ENCODE results near the gene ACAP2.

The ACAP2 gene

DNA sequence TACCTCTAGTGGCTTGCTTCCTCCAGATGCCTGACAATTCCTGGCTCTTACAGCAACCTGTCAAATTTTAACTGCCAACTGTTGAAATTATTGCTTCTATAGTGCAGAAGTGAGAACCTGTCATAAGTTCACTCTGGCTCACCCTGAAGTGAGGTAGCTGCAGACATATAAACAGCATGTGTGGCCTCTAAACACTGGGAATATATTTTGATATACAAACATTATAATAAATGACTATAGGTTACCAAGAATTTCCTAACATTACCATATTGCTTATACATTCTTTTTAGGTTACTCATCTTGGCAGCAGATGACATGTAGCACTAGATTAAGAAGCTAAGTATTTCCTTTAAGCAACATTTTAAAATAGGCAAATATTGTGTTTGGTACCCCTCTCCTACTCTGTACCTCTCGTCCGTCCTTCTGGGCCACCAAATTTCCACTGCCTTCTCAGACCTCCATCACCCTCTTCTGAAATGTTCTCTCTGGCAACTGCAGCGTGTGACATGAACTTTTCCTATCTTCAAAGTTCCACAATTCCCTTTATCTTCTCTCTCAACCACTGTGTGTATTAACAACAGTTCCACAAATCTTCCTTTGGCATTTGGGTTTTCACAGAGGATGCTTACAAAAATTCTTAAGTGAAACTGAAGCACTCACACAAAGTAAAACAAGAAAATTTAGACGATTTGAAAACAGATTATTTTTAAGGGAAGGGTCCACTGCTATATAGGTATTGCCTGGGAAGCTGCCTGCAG is 156.5 kb downstream of the ACAP2 start:
- no peak for DNase-seq

- DNase-seq, result no peak
Measured at GRCh38 chr3:195285372-195285771, 157.4 kb downstream of the ACAP2 start.

DNA sequence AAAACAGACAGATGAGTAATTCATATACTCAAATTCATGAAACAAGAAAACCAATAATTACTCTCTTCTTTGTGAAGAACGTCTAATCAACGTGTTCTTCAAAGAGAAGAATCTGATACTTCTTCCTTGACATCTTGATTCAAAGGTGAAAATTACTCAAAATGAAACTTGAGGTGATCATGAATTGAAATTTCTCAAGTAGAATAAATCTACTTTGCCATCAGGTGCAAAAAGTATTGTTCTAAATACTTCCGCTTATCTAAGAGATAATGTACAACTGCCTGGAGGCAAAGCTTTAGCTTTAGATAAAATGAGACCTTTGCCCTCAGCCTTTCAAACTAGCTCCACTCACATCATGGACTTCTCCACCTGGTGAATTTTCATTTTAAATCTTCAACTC is 158.0 kb downstream of the ACAP2 start:
- DNase-seq, result no peak

DNA sequence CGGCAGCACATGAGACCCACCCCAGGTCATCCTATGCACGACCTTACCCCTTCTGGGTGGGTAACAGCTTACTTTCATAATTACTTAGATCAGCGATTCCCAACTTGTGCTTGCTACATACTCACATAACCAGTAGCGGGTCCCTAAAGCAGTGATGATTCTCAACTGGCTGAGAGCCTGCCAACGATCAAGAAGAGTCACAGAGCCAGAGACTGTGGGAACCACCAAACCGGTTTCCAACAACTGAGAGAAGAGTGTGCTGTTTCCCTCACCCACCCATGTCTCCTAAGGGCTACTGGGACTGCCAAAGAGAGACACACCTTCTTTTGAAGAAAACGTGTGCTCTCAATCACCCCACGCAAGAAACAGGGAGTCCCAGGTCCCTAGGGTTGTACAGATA is 159.9 kb downstream of the ACAP2 start:
- DNase-seq, result no peak

- no peak for DNase-seq
Measured at GRCh38 chr3:195274259-195274966, 168.4 kb downstream of the ACAP2 start.

DNA sequence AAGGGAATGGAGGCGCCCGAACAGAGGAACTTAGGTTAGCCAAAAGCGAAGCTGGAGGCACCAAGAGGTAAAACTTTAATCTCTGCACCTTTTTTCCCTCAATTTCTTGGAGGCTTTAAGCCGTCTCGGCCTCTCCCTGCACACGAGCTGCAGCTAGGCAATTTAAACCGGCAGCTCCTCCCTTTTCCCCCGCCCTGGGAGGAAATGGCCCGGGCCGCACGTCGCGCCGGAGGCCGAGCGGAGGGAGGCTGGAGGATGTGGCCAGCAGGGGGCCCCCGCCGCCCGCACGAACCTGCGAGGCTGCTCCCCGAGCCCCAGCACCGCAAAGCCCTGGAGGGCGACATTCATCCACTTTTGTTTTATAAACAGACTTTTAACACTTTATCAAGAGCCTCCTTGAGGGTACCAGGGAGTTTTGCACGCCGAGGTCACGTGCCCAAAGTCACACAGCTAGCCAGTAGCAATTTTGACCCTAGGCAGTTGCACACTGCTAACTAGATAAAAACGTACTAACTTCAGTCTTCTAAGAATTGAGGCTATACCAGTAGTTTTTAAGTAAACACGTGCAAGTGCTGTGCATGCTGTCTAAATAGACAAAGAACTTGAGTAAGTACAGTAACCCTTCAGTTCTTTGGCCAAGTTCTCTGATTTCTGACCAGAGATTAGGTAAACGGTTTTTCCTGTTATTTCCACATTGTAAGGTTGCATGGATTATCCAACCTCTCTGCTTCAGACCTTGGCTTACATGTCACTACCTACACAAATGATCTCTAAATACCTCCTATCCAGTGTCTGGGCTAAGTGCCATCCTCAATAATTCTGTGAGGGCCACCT is 171.2 kb downstream of the ACAP2 start:
- peak; percentile 88 to 95 (median 93) for DNase-seq

- peak; percentile 88 to 97 (median 93) for DNase-seq
Measured at GRCh38 chr3:195270817-195271409, 171.9 kb downstream of the ACAP2 start, which contains the start of gene XXYLT1. TSS of gene XXYLT1 (minus strand) at chr3:195271159. CDS start at chr3:195271058, 101 bp downstream.

- peak in 3 of 4 experiments; percentile 18 to 28 (median 27) for DNase-seq
Measured at GRCh38 chr3:195270079-195270816, 172.6 kb downstream of the ACAP2 start.

- DNase-seq, result peak; percentile 58 to 77 (median 70)
Measured at GRCh38 chr3:195269375-195270078, 173.3 kb downstream of the ACAP2 start.

DNA sequence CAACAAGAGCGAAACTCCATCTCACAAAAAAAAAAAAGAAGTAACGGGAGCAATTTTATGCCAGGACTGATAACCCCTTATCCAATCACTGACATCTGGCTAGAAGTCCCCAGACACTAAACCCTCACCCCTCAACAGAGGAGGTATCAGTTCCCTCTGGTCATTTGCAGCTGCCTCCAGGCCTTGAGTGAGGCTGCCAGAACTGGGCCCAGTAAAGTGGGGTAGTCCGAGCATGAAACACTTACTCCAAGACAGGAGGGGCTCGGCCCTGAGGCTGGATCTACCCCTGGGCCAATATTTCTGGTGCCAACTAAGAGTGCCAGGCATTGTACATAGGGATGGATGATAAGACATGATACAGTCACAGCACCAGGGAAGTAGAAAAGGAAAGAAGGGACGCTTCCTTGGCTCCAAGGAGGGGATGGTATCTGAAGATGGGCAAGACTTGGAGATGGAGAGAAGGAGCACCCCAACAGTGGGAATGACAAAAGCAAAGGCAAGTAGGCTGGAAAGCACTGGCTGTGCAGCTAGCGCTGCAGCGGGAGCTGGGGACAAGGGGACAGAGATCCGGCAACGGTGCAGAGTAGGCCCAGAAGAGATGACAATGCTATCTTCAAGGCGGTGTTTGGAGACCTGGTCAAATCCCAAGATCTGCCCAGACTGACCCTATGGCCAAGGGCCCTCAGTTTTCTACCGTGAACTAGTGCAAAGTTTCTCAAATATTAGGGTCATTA is 174.1 kb downstream of the ACAP2 start:
- no peak for DNase-seq

DNA sequence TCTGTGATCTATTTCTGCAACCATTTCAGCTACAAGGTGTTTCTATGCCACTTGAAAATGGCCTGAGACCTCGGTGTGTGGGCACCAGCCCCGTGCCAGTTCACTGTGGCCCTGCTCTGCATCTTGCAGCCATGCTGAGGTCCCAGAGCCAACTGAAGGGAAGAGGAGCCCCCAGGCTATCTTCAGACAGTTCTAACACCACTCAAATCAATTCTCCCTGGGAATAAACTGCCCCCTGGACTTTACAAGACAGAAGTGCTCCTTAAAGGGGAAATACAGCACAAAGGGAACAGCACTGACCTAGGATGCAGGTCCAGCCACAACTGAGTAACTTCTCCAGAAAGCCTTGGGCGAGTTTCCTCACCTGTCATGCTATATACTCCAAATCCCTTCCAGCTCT is 175.7 kb downstream of the ACAP2 start:
- no peak for DNase-seq

DNA sequence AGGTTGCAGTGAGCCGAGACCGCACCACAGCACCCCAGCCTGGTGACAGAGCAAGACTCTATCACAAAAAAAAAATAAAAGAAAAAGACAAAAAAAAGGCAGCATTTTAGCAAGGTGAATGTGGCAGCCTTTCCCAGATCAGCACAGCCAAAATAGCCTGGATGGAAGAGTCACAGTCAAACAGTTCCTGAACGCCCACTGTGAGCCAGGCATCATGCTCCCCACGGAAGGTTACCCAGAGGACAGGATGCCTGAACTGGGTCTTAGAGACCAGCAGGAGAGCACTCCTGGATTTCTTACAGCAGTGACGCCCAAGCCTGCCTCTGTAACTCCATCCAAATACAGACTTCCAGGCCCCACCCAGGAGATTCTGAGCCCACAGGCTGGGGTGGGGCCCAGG is 176.4 kb downstream of the ACAP2 start:
- no peak for DNase-seq

DNA sequence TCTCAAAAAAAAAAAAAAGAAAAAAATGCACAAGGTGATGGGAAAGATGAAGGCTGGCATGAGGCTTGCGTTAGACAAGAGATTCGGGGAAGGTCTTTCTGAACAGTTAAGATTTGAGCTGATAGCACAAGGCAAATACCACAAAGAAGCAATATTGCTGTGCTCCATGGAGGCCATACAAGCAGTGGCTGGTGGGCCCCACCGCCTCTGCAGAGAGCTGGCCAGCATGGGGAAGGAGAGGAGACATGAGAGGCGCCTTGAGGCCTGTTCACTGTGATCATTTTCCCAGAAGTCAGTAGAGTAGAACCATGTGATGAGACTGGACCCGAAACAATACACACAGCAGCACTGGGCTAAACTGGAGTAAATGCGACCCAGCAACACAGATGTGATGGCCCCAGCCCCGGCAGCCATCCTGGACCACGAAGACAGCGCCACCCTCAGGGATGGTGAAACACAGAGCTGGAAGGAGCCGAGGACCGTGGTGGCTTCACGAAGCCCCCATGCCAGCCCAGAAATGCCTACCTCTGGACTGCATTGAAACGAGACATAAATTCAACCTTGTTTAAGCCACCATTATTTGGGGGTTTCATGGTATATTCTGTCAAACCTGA is 177.3 kb downstream of the ACAP2 start:
- no peak for DNase-seq

- DNase-seq, result no peak
Measured at GRCh38 chr3:195263925-195264600, 178.8 kb downstream of the ACAP2 start.

DNA sequence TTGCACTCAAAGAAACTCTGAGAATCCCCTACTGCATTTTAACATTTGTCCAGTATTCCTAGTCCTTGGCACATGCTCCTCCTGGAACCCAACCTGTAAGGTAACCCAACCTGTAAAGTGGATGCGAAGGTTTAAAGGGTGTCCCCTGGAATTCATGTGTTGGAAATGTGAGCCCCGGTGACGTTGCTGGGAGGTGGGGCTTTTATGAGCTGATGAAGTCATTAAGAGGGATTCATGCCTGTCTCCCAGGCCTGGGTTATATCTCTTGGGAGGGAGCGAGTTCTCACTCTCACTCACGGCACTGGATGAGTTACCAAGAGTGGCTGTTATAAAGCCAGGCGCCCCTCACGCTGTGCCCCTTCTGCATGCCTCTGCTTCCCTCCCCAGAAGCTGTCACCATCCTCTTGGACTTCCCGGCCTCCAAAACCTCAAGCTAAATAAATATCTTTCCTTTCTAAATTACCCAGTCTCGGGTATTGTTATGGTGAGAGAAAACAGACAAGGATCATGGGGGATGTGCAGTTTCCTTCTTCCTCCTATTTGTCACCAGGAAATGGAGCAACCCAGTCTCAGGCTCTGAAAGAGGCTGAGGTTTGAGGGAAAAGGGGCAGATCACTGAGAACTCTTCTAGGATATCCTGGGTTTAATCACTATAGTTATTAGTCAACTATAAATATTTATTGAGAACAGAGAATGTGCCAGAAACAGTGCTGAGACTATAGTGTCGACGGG is 179.5 kb downstream of the ACAP2 start:
- peak; percentile 17 to 48 (median 34) for DNase-seq

DNA sequence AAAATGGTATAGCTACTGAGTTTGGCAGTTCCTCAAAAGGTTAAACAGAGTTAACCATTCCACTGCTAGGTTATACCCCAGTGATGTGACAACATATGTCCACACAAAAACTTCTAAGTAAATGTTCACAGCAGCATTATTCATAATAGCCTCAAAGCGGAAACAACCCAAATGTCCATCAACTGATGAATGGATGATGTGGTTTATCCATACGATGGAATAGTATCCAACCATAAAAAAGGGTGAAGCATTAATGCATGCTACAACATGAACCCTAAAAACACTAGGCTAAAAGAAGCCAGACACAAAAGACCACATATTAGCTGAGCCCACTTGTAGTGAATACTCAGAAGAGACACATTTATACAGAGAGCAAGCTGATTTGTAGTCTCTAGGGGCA is 180.9 kb downstream of the ACAP2 start:
- DNase-seq, result no peak

DNA sequence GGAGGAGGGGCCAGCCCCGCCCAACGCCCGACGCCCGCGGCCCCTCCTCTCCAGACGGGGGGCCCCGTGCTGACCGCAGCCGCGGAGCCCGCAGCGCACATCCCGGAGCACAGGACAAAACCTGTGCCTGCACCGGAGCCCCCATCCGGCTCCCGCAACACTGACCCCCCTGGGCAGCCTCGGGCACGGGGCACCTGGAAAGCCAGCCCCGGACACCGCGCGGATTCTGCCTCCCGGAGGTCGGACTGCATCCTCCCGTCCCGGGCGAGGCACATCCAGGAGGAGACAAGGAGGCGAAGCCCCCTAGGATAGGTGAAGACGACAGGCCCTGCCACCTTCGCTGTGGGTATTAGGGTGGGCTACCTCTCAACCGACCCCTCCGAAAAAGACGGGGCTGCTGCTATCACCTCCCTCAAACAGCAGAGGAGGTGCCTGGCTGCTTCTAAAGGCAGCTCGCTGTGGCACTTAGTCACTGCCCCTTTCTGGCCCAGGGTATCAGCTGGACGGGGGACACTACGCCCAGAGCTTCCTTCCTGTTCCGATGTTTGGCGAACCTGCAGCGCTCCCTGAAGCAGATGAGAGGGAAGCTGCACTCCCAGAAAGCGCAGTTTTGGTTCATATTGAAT is 182.4 kb downstream of the ACAP2 start:
- DNase-seq, result peak; percentile 61 to 82 (median 80)
